Naive thymus-derived CD8-positive, alpha-beta T cell (primary cell): ENCODE data around the gene CHIT1. TPM values are rescaled to one million over a fixed set of nuclear protein-coding genes. Genes with fewer than 3 reads are reported as not detected.

Experiments used
- ATAC-seq, 2 donors: fragments of 150-1000 bp; cut with Tn5 transposase in 1 of 2; sonication (Bioruptor Pico), chemical (Tn5 transposase) in 1 of 2; 1 replicate in 1 of 2; 2 replicates in 1 of 2; pipeline ENCODE4 v1.10.0; 2021; ENCODE audit warnings: mild to moderate bottlenecking in 2 of 2, moderate library complexity in 2 of 2
- POLR2A ChIA-PET: fragments of 350-600 bp; sonication (Branson Sonifier 250); formaldehyde crosslinking; loops from one replicate; lab custom pipeline; 2021; ENCODE audit warnings: antibody characterized with exemption; lab: Charles Lee
- DNase-seq, 10 donors: peaks; one replicate each; pipeline versions ENCODE4 v3.0.0 to v3.0.0-alpha.2; 2020 to 2022
- H3K27ac Mint-ChIP-seq, 10 donors: one replicate each; pipeline ENCODE4 v1.8.0; 2020 to 2022; ENCODE audit warnings: mild to moderate bottlenecking in 10 of 10, mixed read lengths in 10 of 10, moderate library complexity in 4 of 10, inconsistent platforms in 1 of 10
- H3K27me3 Mint-ChIP-seq, 5 donors: one replicate each; pipeline ENCODE4 v1.8.0; 2021 to 2022; ENCODE audit warnings: mixed read lengths in 5 of 5
- H3K36me3 Mint-ChIP-seq, 3 donors: one replicate each; pipeline ENCODE4 v1.8.0; 2020 to 2022; ENCODE audit warnings: mixed read lengths in 3 of 3, mild to moderate bottlenecking in 2 of 3, inconsistent platforms in 1 of 3
- H3K4me1 Mint-ChIP-seq, 4 donors: one replicate each; pipeline ENCODE4 v1.8.0; 2021 to 2022; ENCODE audit warnings: mixed read lengths in 4 of 4
- H3K4me3 Mint-ChIP-seq, 10 donors: one replicate each; pipeline ENCODE4 v1.8.0; 2020 to 2022; ENCODE audit warnings: mild to moderate bottlenecking in 10 of 10, mixed read lengths in 10 of 10, moderate library complexity in 6 of 10, inconsistent platforms in 1 of 10
- H3K9me3 Mint-ChIP-seq, 9 donors: one replicate each; pipeline ENCODE4 v1.8.0; 2020 to 2022; ENCODE audit warnings: mixed read lengths in 9 of 9, mild to moderate bottlenecking in 3 of 9, inconsistent platforms in 1 of 9, moderate library complexity in 1 of 9
- polyA plus RNA-seq, 3 donors: library from polyadenylated mRNA; unstranded; fragments of 300-500 nt; fragmentation: Illumina TruSeq; gene quantifications; one replicate each; pipeline ENCODE4 v1.2.3, GENCODE V29; 2021
- total RNA-seq, 8 experiments: library from RNA in 2 of 8; stranded (reverse) in 2 of 8; gene quantifications; one replicate each; pipeline ENCODE4 v1.2.3 and lab custom pipeline; 2021 to 2026

Gene CHIT1
- total and polyA plus RNA-seq, 5 experiments from 2014 or later: 0.05 to 2.5 (median 0.75) TPM; not detected in 2

GRCh38 chr1:203167026-203167912 is 62.2 kb downstream of the CHIT1 start:
- ATAC-seq: no peak
- POLR2A ChIA-PET: no interaction called here
- H3K27me3 Mint-ChIP-seq: peaks cover 5 to 34% (median 17%) of the 10 kb centered on the region in 5 donors
- peaks cover 0 to 7% (median 0%) of the 10 kb centered on the region in 4 donors for H3K4me1 Mint-ChIP-seq
- H3K27ac Mint-ChIP-seq: no peak overlapping the region
- H3K4me3 Mint-ChIP-seq: no peak overlapping the region
- no peaks in the 10 kb centered on the region for H3K36me3 Mint-ChIP-seq
- no peak for DNase-seq
- H3K9me3 Mint-ChIP-seq: peaks cover 0 to 2% (median 0%) of the 10 kb centered on the region in 9 donors

GRCh38 chr1:203166192-203166940 is 63.1 kb downstream of the CHIT1 start:
- ATAC-seq: no peak
- Mint-ChIP-seq H3K36me3 (no peaks in the 10 kb centered on the region), H3K27ac (no peak overlapping the region), H3K4me1 (peaks cover 0 to 7% (median 0%) of the 10 kb centered on the region in 4 donors), H3K4me3 (no peak overlapping the region), H3K27me3 (peaks cover 5 to 34% (median 17%) of the 10 kb centered on the region in 5 donors), H3K9me3 (peaks cover 0 to 2% (median 0%) of the 10 kb centered on the region in 9 donors)
- DNase-seq: no peak
- POLR2A ChIA-PET: no interaction called here

Other genes with a start within 250 kb of the CHIT1 start
- gene TMEM183A, start 222.3 kb downstream of the CHIT1 start, total RNA-seq: 10 to 100 TPM; 85.4 to 92.0 TPM
- gene TMEM183A, start 222.3 kb downstream of the CHIT1 start, polyA plus RNA-seq: 10 to 100 TPM; 46.2 to 53.6 (median 47.4) TPM
- gene PPFIA4, start 203.2 kb downstream of the CHIT1 start, total RNA-seq: 1 to 10 TPM; 1.4 to 1.6 TPM
- under 1 TPM in 1 of 3 donors, not detected in 2; 0.18 TPM for gene PPFIA4, start 203.2 kb downstream of the CHIT1 start, polyA plus RNA-seq
- not detected for gene MYOG, start 143.7 kb downstream of the CHIT1 start, total RNA-seq
- not detected for gene MYOG, start 143.7 kb downstream of the CHIT1 start, polyA plus RNA-seq
- gene ADORA1, start 101.9 kb downstream of the CHIT1 start, total RNA-seq: not detected
- not detected for gene ADORA1, start 101.9 kb downstream of the CHIT1 start, polyA plus RNA-seq
- gene MYBPH, start 53.8 kb downstream of the CHIT1 start, total RNA-seq: not detected
- gene MYBPH, start 53.8 kb downstream of the CHIT1 start, polyA plus RNA-seq: not detected
- not detected for gene CHI3L1, start 43.0 kb downstream of the CHIT1 start, total RNA-seq
- gene CHI3L1, start 43.0 kb downstream of the CHIT1 start, polyA plus RNA-seq: not detected
- 100 to 1,000 TPM; 186 to 191 TPM for gene BTG2, start 75.8 kb upstream of the CHIT1 start, total RNA-seq
- 100 to 1,000 TPM in 2 of 3 donors, 10 to 100 TPM in 1; 91.8 to 179 (median 122) TPM for gene BTG2, start 75.8 kb upstream of the CHIT1 start, polyA plus RNA-seq
- gene FMOD, start 121.4 kb upstream of the CHIT1 start, total RNA-seq: not detected
- gene FMOD, start 121.4 kb upstream of the CHIT1 start, polyA plus RNA-seq: not detected
- not detected for gene PRELP, start 246.1 kb upstream of the CHIT1 start, total RNA-seq
- not detected for gene PRELP, start 246.1 kb upstream of the CHIT1 start, polyA plus RNA-seq